ENCODE data around the gene LRRC17. TPM values are rescaled to one million over a fixed set of nuclear protein-coding genes. Genes with fewer than 3 reads are reported as not detected.

LRRC17 gene
- total RNA-seq, 1 experiment from 2014 or later: 0.11 TPM

- intact Hi-C loops (cut with micrococcal nuclease): no loop called here
- H3K4me3 ChIP-seq (ENCODE audit: low read length): no peak overlapping the region
- CTCF ChIA-PET: no interaction called here
Measured at GRCh38 chr7:102979670-102980069, 66.9 kb downstream of the LRRC17 start.

GRCh38 chr7:102981451-102981850 lies 68.7 kb downstream of the LRRC17 start:
- ChIA-PET CTCF (no interaction called here), POLR2A (ENCODE audit: unreplicated experiment) (no interaction called here)
- Histone ChIP-seq H3K9me2 (replicated peaks; ENCODE audit: low read length) (no peaks in the 10 kb centered on the region), H3K9me3 (ENCODE audit: low read length) (no peaks in the 10 kb centered on the region; the same call in 1 of the 2 replicates), H3F3A (ENCODE audit: low read length, unreplicated experiment) (no peaks in the 10 kb centered on the region), H3K4me3 (ENCODE audit: low read length) (no peak overlapping the region), H3K79me2 (ENCODE audit: low read length) (no peaks in the 10 kb centered on the region), H3K9ac (ENCODE audit: low read length) (no peak overlapping the region), H3K4me2 (ENCODE audit: low read length) (no peak overlapping the region), H3K4me1 (ENCODE audit: insufficient read depth, low read length) (peaks cover 8% of the 10 kb centered on the region; the same call in 1 of the 2 replicates), H4K20me1 (ENCODE audit: low read length) (no peaks in the 10 kb centered on the region), H3K36me3 (ENCODE audit: low read depth, low read length) (0 out of 2 replicates have a peak, but pooled peaks cover 2% of the 10 kb centered on the region), H2AFZ (ENCODE audit: low read length) (no peak overlapping the region), H3K27me3 (ENCODE audit: low read length) (no peaks in the 10 kb centered on the region), H3K27ac (ENCODE audit: low read length) (no peak overlapping the region)
- DNase-seq: no peak
- intact Hi-C loops (cut with micrococcal nuclease): no loop called here
- TF ChIP-seq EZH2phosphoT487 (IDR thresholded peaks at IDR 0.05; ENCODE audit: borderline replicate concordance, low read length) (no peak), CTCF (conservative IDR thresholded peaks at IDR 0.05; ENCODE audit: low read depth, low read length) (no peak), EZH2 (IDR thresholded peaks at IDR 0.05; ENCODE audit: low read length, unreplicated experiment) (no peak)
- BruUV-seq (replicated peaks): no TSS peak
- ATAC-seq: no peak

More at GRCh38 chr7:102979670-102980069, 66.9 kb downstream of the LRRC17 start:
- no peak for TF ChIP-seq EZH2phosphoT487 (IDR thresholded peaks at IDR 0.05; ENCODE audit: borderline replicate concordance, low read length)
- no peak for TF ChIP-seq CTCF (conservative IDR thresholded peaks at IDR 0.05; ENCODE audit: low read depth, low read length)
- no peak for TF ChIP-seq EZH2 (IDR thresholded peaks at IDR 0.05; ENCODE audit: low read length, unreplicated experiment)
- H3K4me2 ChIP-seq (ENCODE audit: low read length): no peak overlapping the region
- no peaks in the 10 kb centered on the region for H4K20me1 ChIP-seq (ENCODE audit: low read length)
- no peaks in the 10 kb centered on the region for H3K79me2 ChIP-seq (ENCODE audit: low read length)
- H3K27ac ChIP-seq (ENCODE audit: low read length): no peak overlapping the region
- peaks cover 8% of the 10 kb centered on the region; the same call in 1 of the 2 replicates for H3K4me1 ChIP-seq (ENCODE audit: insufficient read depth, low read length)
- H3K9me3 ChIP-seq (ENCODE audit: low read length): no peaks in the 10 kb centered on the region; the same call in 1 of the 2 replicates
- ATAC-seq (no peak), DNase-seq (no peak)
- no peak overlapping the region for H3K9ac ChIP-seq (ENCODE audit: low read length)
- H3K9me2 ChIP-seq (replicated peaks; ENCODE audit: low read length): no peaks in the 10 kb centered on the region
- POLR2A ChIA-PET (ENCODE audit: unreplicated experiment): no interaction called here
- no TSS peak for BruUV-seq (replicated peaks)
- H3K36me3 ChIP-seq (ENCODE audit: low read depth, low read length): 0 out of 2 replicates have a peak, but pooled peaks cover 2% of the 10 kb centered on the region
- no peak overlapping the region for H2AFZ ChIP-seq (ENCODE audit: low read length)
- H3K27me3 ChIP-seq (ENCODE audit: low read length): no peaks in the 10 kb centered on the region
- no peaks in the 10 kb centered on the region for H3F3A ChIP-seq (ENCODE audit: low read length, unreplicated experiment)

- H4K20me1 ChIP-seq (ENCODE audit: low read length): no peaks in the 10 kb centered on the region
- no peak for ATAC-seq
- H3K27me3 ChIP-seq (ENCODE audit: low read length): no peaks in the 10 kb centered on the region
- BruUV-seq (replicated peaks): no TSS peak
- H3F3A ChIP-seq (ENCODE audit: low read length, unreplicated experiment): no peaks in the 10 kb centered on the region
- TF ChIP-seq CTCF (conservative IDR thresholded peaks at IDR 0.05; ENCODE audit: low read depth, low read length): no peak
- no peak for TF ChIP-seq EZH2 (IDR thresholded peaks at IDR 0.05; ENCODE audit: low read length, unreplicated experiment)
- TF ChIP-seq EZH2phosphoT487 (IDR thresholded peaks at IDR 0.05; ENCODE audit: borderline replicate concordance, low read length): no peak
- ChIA-PET POLR2A (ENCODE audit: unreplicated experiment) (no interaction called here), CTCF (no interaction called here)
- no peak overlapping the region for H3K27ac ChIP-seq (ENCODE audit: low read length)
- H3K36me3 ChIP-seq (ENCODE audit: low read depth, low read length): 0 out of 2 replicates have a peak, but pooled peaks cover 2% of the 10 kb centered on the region
- H3K9me3 ChIP-seq (ENCODE audit: low read length): no peaks in the 10 kb centered on the region; the same call in 1 of the 2 replicates
- no peak overlapping the region for H3K4me2 ChIP-seq (ENCODE audit: low read length)
- peaks cover 8% of the 10 kb centered on the region; the same call in 1 of the 2 replicates for H3K4me1 ChIP-seq (ENCODE audit: insufficient read depth, low read length)
- no peaks in the 10 kb centered on the region for H3K9me2 ChIP-seq (replicated peaks; ENCODE audit: low read length)
- no peak for DNase-seq
- H2AFZ ChIP-seq (ENCODE audit: low read length): no peak overlapping the region
- H3K79me2 ChIP-seq (ENCODE audit: low read length): no peaks in the 10 kb centered on the region
- intact Hi-C loops (cut with micrococcal nuclease): no loop called here
- H3K9ac ChIP-seq (ENCODE audit: low read length): no peak overlapping the region
- H3K4me3 ChIP-seq (ENCODE audit: low read length): no peak overlapping the region
Measured at GRCh38 chr7:102982235-102982634, 69.4 kb downstream of the LRRC17 start.
